NOMO-1 treated with dmso at 0.1 percent for 144 hours (cell line): ENCODE measurements around the gene PAPLN.

Experiments
- DNase-seq: peaks from one replicate; lab custom pipeline; 2025; ENCODE audit not compliant: unreplicated experiment; lab: John Stamatoyannopoulos, UW

The PAPLN gene

DNA sequence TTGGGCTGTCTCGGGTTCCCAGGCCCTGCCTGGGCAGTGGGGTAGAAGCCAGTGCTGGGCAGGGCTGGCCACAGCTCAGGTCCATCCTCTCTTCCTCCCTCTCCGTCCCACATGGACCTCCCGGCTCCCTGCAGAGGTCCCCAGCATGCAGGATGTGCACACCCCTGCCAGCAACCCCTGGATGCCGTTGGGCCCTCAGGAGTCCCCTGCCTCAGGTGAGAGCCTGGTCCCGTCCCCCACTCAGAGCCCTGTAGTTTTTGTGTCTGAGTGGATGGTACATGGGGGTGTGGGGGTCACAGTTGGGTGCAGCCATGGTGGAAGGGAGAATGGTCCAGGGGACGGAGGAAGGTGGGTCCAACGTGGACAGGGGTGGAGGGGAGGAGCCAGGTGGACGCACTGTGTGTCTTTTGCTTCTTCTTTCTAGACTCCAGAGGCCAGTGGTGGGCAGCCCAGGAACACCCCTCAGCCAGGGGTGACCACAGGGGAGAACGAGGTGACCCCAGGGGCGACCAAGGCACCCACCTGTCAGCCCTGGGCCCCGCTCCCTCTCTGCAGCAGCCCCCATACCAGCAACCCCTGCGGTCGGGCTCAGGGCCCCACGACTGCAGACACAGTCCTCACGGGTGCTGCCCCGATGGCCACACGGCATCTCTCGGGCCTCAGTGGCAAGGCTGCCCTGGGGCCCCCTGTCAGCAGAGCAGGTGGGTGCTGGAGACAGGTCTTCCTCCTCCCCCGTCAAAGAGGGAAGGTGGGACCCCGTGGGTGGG lies 21.7 kb downstream of the PAPLN start:
- DNase-seq, result no peak

DNA sequence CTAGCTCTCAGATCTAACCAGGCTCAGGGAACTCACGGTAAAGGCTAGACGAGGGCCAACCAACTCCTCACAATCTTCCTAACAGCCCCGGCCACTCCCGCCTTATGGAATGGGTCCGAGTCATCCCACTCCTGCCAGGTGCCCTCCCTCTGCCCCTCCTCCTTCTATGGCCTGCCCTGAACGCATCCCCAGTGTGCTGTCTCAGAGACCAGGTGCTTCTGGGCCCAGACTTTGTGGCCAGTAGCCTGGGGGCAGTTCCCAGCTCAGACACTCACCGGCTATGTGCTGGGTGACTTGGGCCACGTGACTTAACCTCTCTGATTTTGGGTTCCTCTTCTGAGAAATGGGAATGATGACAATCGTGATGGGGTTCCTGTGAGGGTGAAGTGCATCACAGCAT lies 22.5 kb downstream of the PAPLN start:
- DNase-seq, result no peak

DNA sequence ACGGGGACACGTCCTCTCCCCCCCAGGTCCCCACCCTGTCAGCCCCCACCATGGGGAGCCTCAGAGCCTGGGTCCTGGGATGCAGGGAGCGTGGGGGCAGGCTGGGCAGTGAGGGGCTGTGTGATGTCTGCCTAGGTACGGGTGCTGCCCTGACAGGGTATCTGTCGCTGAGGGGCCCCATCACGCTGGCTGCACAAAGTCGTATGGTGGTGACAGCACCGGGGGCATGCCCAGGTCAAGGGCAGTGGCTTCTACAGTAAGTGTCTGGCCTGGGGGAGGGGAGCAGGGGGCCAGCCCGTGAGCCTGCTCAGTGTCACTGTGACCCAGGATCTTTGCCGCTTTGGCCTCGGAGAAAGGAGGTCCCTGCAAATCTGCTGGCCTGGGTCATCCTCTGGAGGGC lies 23.3 kb downstream of the PAPLN start:
- no peak for DNase-seq

DNA sequence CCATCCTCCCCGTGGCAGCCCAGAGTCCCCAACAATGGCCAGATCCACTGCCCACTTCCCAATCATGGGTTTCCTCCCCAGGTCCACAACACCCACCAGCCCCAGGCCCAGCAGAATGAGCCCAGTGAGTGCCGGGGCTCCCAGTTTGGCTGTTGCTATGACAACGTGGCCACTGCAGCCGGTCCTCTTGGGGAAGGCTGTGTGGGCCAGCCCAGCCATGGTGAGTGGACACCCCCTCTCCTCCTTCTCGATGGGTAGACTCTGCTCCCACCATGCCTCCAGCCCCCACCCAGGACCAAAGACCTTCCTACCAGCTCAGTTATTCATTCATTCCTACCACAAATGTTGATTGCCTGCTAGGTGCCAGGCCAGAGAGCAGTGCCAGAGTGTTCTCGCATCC lies 23.8 kb downstream of the PAPLN start:
- no peak for DNase-seq

DNA sequence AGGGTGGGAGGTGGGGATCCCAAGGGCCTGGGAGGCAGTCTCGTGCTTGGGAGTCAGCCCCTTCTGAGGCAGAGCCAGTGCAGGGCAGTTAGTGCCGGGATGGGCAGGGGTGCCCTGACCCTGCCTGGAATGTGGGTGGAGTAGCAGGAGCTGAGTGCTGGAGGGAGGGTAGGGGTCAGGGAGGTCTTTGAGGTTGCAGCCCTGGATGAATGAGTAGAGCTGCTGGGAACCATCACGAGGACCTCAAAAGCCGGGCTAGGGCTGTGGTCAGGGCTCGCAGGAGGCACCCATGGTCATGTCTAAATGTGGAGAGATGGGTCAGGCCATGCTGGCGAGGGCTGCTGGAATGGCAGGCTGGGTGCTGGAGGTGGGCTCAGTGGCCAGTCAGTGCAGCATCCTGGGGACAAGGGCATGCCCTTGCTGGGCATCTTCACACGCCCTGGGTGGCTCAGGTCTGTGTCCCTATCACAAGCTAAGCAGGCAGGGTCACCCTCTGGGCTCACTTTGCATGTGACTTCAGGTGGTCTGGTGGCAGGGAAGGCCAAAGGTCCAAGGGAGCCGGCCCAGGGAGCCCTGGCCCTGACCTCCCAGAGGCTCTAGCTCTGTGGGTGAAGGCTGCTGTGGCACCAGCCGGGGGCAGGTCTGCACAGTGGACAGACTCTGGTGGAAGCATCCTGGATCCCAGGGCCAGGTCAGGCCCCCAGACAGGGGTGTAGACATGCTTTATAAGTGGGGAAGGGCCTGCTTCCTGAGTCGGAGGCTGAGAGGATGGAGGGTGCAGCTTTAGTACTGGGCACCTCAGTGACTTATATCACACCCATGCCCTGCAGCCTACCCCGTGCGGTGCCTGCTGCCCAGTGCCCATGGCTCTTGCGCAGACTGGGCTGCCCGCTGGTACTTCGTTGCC lies 24.5 kb downstream of the PAPLN start:
- no peak for DNase-seq

DNA sequence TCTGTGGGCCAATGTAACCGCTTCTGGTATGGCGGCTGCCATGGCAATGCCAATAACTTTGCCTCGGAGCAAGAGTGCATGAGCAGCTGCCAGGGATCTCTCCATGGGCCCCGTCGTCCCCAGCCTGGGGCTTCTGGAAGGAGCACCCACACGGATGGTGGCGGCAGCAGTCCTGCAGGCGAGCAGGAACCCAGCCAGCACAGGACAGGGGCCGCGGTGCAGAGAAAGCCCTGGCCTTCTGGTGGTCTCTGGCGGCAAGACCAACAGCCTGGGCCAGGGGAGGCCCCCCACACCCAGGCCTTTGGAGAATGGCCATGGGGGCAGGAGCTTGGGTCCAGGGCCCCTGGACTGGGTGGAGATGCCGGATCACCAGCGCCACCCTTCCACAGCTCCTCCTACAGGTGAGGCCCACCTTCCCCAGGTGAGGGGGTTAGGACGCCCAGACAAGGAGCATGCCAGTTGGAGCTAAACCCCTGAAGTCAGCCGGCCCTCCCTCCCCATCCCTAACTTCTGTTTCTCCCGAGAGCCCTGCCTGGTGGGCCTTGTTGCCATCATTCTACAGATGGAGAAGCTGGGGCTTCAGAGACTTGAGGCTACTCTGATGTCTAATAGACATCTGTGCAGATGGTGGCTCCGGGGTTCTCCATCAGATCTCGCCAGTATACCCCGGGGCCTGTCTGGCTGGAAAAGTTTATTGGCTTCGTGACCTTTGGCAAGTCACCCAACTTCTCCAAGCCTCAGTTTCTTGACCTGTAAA lies 25.3 kb downstream of the PAPLN start:
- no peak for DNase-seq

DNA sequence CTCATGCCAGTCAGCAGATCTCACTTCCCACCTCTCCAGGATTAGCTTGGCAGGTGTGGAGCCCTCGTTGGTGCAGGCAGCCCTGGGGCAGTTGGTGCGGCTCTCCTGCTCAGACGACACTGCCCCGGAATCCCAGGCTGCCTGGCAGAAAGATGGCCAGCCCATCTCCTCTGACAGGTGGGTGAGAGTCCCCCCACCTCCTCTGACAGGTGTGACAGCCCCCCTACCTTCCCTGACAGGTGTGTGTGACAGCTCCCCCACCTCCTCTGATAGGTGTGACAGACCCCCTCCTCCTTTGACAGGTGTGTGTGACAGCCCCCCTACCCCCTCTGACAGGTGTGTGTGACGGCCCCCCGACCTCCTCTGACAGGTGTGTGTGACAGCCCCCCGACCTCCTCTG lies 26.3 kb downstream of the PAPLN start:
- no peak for DNase-seq

DNA sequence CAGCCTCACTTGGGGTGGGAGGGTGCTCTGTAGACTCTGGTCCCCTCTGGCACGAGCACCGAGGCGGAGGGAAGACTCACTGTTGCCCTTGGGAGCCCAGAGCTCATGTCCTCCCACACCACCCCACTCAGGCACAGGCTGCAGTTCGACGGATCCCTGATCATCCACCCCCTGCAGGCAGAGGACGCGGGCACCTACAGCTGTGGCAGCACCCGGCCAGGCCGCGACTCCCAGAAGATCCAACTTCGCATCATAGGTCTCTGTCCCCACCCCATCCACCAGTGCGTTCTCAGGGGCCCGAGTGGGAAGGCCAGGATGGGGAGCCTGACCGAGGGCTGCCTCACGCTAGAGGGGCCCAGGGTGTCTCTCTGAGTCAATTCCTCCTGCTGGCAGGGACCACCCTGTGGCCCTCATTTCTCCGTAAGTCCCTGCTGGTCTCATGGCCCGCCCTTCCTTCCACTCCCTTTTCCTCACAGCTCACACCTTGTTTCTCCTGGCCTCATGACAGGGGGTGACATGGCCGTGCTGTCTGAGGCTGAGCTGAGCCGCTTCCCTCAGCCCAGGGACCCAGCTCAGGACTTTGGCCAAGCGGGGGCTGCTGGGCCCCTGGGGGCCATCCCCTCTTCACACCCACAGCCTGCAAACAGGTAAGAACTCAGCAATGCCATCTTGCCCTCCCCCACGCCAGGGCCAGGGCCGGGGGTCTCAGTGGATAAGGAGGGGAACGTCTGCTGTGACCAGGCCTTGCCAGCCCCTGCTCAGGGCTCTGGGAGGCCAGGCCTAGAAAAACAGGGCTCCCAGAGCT lies 27.0 kb downstream of the PAPLN start:
- DNase-seq, result no peak

DNA sequence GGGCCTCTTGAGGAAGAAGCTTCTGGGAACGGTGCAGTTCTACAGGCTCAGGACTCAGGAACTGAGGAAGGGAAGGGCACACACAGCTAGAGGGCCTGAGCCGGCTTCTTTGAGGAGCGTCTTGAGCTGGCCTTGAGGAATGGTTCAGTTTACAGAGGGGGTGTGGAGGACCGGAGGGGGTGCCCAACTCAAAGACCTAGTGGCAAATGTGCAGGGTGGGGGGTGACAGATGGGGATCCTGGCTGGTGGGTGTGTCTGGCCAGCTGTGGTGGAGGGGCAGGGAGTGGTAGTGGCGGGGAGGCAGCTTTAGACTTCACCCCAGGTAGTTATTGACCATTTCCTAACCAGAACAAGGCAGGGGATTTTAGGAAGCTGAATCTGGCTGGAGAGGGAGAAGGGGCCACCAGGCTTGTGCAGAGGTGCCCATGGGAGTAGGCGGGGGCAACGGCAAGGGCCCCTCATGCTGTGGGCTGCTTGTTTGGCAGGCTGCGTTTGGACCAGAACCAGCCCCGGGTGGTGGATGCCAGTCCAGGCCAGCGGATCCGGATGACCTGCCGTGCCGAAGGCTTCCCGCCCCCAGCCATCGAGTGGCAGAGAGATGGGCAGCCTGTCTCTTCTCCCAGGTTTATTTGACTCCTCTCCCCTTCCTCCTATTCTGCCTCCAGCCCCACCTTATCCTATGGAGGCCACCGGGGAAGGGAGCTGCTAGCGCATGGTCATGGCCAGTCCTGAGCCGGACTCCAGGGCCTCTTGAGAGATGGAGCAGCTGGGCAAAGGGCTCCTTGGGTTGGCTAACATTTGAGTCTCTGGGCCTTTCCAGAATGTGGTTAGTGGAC lies 27.8 kb downstream of the PAPLN start:
- no peak for DNase-seq

DNA sequence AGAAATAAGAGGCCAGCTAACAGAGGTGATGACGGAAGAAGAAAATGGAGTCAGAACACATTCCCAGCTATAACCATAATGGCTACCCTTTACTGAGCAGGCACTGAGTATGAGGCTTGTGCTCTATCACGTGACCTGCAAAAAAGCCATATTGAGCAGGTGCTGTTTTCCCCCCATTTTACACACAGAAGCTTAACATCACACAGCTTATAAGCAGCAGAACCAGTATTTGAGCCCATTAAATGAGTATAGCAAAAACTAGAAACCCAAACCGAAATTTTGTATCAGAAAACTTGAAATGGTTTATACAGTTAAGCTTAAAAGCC lies 28.4 kb downstream of the PAPLN start:
- DNase-seq, result no peak

DNA sequence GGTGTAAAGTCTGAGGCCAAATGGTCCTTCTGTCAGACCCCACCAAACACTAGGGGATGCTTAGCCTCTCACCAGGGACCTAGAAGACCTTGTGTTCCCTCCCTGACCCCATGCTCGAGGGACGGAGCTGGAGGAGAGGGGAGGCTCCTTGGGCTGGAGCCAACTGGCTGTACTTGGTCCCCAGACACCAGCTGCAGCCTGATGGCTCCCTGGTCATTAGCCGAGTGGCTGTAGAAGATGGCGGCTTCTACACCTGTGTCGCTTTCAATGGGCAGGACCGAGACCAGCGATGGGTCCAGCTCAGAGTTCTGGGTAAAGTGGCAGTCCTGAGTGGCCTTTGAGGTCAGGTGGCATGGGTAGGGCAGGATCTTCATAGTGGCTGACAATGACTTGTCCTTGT lies 29.0 kb downstream of the PAPLN start:
- no peak for DNase-seq

DNA sequence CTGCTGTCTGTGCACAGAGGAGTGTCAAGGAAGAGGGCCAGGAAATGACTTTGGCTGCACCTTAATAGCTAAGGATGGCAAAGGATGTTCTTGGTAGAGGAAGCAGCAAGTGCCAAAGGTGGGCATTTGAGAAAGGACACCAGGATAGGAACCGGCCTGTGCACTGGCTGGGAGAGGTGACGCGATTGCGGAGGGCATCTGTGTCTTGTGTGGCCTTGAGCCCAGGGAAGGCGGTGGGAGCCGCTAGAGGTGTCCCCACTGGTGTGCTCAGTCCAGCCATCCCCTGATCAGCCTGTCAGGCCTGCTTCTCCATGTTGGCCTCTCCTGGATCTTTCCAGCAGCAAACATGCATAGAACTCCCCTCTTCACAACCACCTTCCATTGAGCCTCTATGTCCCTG lies 30.2 kb downstream of the PAPLN start:
- DNase-seq, result no peak

DNA sequence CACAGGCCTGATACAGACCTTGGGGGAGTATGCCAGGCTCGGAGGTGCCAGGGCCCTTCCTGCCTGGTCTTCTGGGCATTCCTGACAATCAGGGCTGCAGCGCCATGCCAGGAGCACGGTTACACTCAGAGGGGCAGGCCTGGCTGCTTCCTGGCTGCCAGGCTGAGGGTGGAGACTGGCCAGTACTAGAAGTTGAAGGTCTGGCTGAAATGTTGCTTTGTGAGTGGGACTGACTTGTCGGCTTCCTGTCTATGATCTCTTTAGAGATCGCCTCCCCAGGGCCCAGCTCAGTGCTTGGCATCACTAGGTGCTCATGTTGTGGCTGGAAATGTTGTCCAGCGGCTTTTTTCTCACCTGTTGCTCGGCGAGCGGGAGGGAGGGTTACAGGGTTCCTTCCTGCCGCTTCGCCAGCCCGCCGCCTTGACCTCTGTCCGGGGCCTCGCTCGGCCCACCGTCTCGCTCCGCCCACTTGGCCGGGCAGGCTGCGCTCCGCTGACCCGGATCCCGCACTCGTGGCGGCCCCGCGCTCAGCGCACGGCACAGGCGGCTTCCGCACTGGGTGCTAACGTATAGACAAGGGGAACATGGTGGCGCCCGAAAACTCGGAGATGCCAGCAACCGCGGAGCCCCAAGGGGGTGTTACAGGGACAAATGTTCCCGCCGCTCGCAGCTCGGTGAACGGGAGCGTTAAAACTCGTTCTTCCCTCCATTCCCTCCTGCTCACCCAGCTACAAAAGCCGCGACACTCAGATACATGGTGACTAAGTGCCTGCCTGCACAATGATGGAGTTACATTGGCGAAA lies 32.6 kb downstream of the PAPLN start:
- DNase-seq, result no peak

DNA sequence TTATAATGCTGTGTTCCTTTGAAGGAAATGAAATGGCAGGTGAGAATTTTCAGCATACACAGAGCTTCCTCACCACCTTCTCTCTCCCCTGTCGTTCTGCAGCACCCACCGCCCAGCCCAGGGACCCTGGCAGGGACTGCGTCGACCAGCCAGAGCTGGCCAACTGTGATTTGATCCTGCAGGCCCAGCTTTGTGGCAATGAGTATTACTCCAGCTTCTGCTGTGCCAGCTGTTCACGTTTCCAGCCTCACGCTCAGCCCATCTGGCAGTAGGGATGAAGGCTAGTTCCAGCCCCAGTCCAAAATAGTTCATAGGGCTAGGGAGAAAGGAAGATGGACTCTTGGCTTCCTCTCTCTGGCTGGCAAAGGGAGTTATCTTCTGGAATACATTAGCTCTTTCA lies 35.1 kb downstream of the PAPLN start:
- DNase-seq, result no peak

DNA sequence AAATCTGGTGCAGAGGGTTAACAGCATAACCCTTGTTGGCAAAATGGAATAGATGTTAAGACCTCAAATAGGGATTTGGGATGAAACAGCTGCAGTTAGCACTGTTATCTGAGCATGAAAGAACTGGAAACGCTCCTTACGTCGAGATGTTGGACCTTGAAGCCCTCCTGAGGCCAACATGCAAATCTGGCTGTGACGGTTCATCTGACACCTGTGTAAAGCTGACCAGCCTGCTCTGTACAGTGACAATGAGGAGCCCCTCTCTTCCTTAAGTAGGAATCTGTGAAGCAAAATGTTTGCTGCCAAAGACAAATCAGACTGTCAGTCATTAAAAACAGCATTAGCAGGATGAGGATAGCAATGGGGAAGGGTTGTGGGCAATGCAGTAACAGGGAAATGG lies 36.5 kb downstream of the PAPLN start:
- no peak for DNase-seq

DNA sequence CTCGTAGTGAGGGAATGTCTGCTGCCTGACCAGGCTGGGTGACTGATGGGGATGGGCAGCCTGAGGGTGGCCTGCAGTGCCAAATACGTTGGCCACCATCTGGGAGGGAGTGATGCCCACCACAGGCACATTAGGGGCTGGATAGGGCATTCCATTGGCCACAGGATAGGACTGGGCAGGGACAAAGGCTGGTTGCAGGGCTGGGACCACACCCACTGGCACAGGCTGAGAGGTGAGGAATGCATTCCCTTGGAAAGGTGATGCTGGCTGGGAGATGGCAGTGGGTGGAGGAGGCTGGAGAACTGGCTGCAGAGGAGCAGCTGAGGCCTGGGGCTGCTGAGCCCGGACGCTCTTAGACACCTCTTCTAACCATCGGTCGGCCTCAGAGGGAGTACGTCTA lies 39.5 kb downstream of the PAPLN start:
- no peak for DNase-seq

DNA sequence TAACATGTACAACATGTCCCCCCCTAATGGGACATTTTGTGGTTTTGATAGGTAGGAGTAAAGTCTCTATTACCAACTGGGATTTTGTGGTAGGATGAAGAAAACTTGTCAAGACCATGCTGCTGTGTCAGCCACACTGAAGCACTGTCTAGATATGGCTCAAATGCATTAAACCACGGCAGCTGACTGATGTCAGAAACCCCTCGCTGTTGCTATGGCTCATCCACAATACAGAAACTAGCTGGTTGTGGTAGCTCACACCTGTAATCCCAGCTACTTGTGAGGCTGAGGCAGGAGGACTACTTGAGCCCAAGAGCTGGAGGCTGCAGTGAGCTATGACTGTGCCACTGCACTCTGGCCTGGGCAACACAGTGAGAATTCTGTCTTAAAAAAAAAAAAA lies 40.1 kb downstream of the PAPLN start:
- DNase-seq, result no peak

DNA sequence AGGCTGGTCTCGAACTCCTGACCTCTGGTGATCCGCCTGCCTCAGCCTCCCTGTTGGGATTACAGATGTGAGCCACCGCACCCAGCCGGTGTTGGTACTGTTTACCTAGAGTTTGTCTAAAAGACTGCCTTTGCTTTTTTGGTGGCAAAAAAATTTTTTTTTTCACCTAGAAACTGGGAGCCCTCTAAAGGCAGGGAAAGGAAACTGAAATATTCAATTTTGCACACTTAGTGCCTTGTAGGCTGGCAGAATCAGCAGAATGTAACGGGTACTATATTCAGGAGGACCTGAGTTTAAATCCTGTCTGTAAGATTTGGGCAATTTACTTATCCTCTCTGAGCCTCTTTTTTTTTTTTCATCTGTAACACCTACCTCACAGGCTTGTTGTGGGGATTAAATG lies 43.6 kb downstream of the PAPLN start:
- DNase-seq, result no peak

DNA sequence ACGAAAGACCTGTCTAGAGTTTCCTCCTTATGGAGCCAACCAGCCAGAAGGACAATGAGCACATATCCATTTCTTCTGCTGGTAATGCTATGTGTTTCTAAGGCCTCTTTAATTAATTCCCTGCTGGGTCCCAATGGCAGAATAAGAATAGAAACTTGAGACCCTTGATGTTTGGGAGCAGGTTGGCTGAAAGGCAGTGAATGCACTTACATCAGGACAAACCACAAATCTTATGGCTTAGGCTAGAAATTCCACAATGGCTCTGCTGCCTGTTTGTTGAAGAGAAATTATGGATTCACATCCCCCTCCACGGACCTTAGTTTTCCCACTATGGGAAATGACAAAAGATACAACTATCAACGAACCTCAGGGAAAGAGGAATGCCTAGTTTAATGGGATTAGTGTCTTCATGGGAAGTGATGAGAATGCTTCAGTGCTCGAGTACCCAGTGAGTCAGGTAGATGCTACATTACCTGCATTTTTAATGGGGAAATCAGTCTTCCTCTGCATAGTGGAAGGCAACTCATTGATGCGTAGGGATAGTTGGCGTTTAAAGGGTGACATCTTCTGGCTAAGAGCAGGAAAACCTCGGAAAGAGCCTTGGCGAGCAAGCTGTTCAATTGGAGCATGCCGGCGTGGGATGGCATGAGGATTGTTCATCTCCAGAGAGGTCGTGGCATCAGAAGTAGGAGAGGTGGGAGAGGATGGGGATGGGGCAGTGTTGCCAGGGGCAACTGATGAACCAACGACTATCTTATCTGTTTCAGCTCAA lies 46.5 kb downstream of the PAPLN start:
- no peak for DNase-seq
